GM23248 (cell line): ENCODE measurements around the gene CPNE2. TPM values are rescaled to one million over a fixed set of nuclear protein-coding genes. Genes with fewer than 3 reads are reported as not detected.

Experiments used
- DNase-seq: peaks from one replicate; pipeline ENCODE4 v3.0.0-alpha.2; 2015
- H2AFZ ChIP-seq: fragments of 200-600 bp; sonication (generic); 2 replicates; pipeline ENCODE4 v1.6.1; 2016; ENCODE audit warnings: antibody characterized with exemption
- H3F3A ChIP-seq: fragments of 200-600 bp; sonication (generic); 2 replicates; pipeline ENCODE4 v1.6.1; 2016; ENCODE audit warnings: mild to moderate bottlenecking, antibody characterized with exemption, mixed run types; ENCODE audit not compliant: insufficient read depth
- H3K27ac ChIP-seq: fragments of 200-600 bp; sonication (generic); 2 replicates; pipeline ENCODE4 v1.5.1; 2016; ENCODE audit warnings: mild to moderate bottlenecking
- H3K27me3 ChIP-seq: fragments of 200-600 bp; sonication (generic); replicated peaks from 2 replicates; pipeline ENCODE4 v1.6.1; 2016; ENCODE audit warnings: mild to moderate bottlenecking; ENCODE audit not compliant: insufficient read depth
- H3K36me3 ChIP-seq: fragments of 200-600 bp; sonication (generic); 2 replicates; pipeline ENCODE4 v1.6.1; 2016; ENCODE audit warnings: low read depth, mild to moderate bottlenecking
- H3K4me1 ChIP-seq: fragments of 200-600 bp; sonication (generic); 2 replicates; pipeline ENCODE4 v1.6.1; 2016; ENCODE audit warnings: mild to moderate bottlenecking; ENCODE audit not compliant: insufficient read depth
- H3K4me2 ChIP-seq: fragments of 200-600 bp; sonication (generic); one replicate; pipeline ENCODE4 v1.6.1; 2016; ENCODE audit warnings: mild to moderate bottlenecking; ENCODE audit not compliant: unreplicated experiment
- H3K4me3 ChIP-seq: fragments of 200-600 bp; sonication (generic); 2 replicates; pipeline ENCODE4 v1.5.1; 2016; ENCODE audit warnings: mild to moderate bottlenecking
- H3K79me2 ChIP-seq: fragments of 200-600 bp; sonication (generic); 2 replicates; pipeline ENCODE4 v1.6.1; 2016; ENCODE audit warnings: mild to moderate bottlenecking; ENCODE audit not compliant: insufficient read depth
- H3K9ac ChIP-seq: fragments of 200-600 bp; sonication (generic); 2 replicates; pipeline ENCODE4 v1.6.1; 2016; ENCODE audit warnings: mild to moderate bottlenecking
- H3K9me2 ChIP-seq: fragments of 200-600 bp; sonication (generic); 2 replicates; pipeline ENCODE4 v1.6.1; 2016; ENCODE audit warnings: mixed run types, mild to moderate bottlenecking, moderate library complexity; ENCODE audit not compliant: insufficient read depth
- H3K9me3 ChIP-seq: fragments of 200-600 bp; sonication (generic); one replicate; pipeline ENCODE4 v1.6.1; 2017; ENCODE audit warnings: low read depth
- H4K20me1 ChIP-seq: fragments of 200-600 bp; sonication (generic); 2 replicates; pipeline ENCODE4 v1.6.0; 2016; ENCODE audit not compliant: insufficient read depth
- EZH2 ChIP-seq: fragments of 200-600 bp; sonication (generic); IDR thresholded peaks from 2 replicates; pipeline ENCODE4 v1.6.1; 2018; ENCODE audit warnings: antibody characterized with exemption, mild to moderate bottlenecking; ENCODE audit not compliant: insufficient read depth, poor library complexity, severe bottlenecking
- EZH2phosphoT487 ChIP-seq: fragments of 200-600 bp; sonication (generic); IDR thresholded peaks from 2 replicates; pipeline ENCODE4 v1.6.1; 2018; ENCODE audit warnings: antibody characterized with exemption, moderate library complexity, mild to moderate bottlenecking, low read depth; ENCODE audit not compliant: insufficient read depth
- WGBS, 2 experiments: methylation state at CpG; one replicate each; pipeline ENCODE4 v1.1.6; 2015 to 2017; ENCODE audit warnings: low lambda C conversion rate in 2 of 2, low coverage in 1 of 2; ENCODE audit errors: missing lambda C conversion rate in 2 of 2; 5-methylcytosine and 5-hydroxymethylcytosine counted together
- in situ Hi-C: fragments of 300-500 bp; cut with MboI; formaldehyde crosslinking; loops from 2 replicates; pipeline ENCODE4 v1.15.0; 2020
- polyA plus RNA-seq: library from polyadenylated mRNA; unstranded; fragments of >200 nt; fragmentation: Nextera tagmentation; extraction: Ambion mirVana; gene quantifications from 2 replicates; pipeline ENCODE4 v1.2.1, GENCODE V29; 2016
- total RNA-seq: library from RNA; depleted of rRNA; stranded (reverse); fragments of >200 nt; shearing (Covaris generic); gene quantifications from 2 replicates; pipeline ENCODE4 v1.2.3, GENCODE V29; 2014

CPNE2 gene
- total and polyA plus RNA-seq, 2 experiments from 2014 or later = 9.0 to 13.9 TPM

DNA sequence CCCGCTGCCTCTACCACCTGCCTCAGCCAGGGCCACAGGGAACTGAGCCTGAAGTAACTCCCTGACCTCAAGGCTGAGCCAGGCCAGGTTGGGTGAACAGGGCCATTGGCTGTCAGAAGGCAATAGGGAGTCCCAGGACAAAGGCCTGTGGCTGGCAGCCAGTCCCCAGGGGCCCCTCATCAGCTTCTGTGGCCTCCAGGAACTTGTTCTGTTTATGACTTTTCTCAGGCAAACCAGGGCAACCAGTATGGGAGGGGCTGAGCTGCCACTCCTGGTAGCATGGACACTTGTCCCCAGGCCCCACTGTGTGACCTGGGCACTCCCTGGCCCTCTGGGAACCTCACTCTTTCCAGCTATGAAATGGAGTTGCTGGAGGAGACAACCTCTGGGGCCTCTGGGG lies 40.1 kb downstream of the CPNE2 start:
- no peaks in the 10 kb centered on the region for H3K9me2 ChIP-seq
- no peak overlapping the region for H2AFZ ChIP-seq
- H4K20me1 ChIP-seq = no peaks in the 10 kb centered on the region
- no peak for DNase-seq
- no peaks in the 10 kb centered on the region for H3K9me3 ChIP-seq
- no peaks in the 10 kb centered on the region for H3F3A ChIP-seq
- no peak overlapping the region for H3K4me3 ChIP-seq
- H3K27ac ChIP-seq = no peak overlapping the region
- in situ Hi-C loops = no loop called here
- no peaks in the 10 kb centered on the region for H3K4me1 ChIP-seq
- 90 to 100% methylated on average over 1 of the region's 1 CpG for WGBS, 2 experiments
- H3K27me3 ChIP-seq = no peaks in the 10 kb centered on the region
- no peak overlapping the region for H3K4me2 ChIP-seq
- H3K9ac ChIP-seq = no peak overlapping the region
- no peaks in the 10 kb centered on the region for H3K36me3 ChIP-seq
- no peaks in the 10 kb centered on the region for H3K79me2 ChIP-seq
- TF ChIP-seq EZH2 (no peak), EZH2phosphoT487 (no peak)

DNA sequence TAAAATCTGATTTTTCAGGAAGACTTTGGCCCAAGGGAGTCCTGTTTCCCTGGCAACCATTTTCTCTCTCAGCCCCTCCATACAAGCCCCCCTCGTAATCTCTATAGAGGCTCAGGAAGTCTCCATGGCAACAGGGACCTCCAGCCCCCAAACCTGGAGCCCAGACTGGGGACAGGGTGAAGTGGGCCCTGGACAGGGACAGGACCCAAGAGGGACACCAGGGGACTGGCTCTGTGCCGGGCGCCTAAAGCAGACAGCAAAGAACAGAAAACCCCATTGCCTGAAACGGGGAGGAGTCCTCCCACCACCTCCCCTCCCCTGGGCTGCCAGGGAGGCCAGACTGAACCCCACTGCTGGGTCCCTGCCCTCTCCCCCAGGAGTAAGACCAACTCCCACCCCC lies 40.6 kb downstream of the CPNE2 start:
- no peaks in the 10 kb centered on the region for H3K27me3 ChIP-seq
- no peak for DNase-seq
- H3K79me2 ChIP-seq = no peaks in the 10 kb centered on the region
- no peaks in the 10 kb centered on the region for H3K9me3 ChIP-seq
- 67 to 75% methylated on average over 4 of the region's 4 CpGs for WGBS, 2 experiments
- no peak overlapping the region for H3K27ac ChIP-seq
- H3K36me3 ChIP-seq = no peaks in the 10 kb centered on the region
- H3K4me3 ChIP-seq = no peak overlapping the region
- no peaks in the 10 kb centered on the region for H3K9me2 ChIP-seq
- no peak overlapping the region for H3K9ac ChIP-seq
- H2AFZ ChIP-seq = no peak overlapping the region
- H3K4me2 ChIP-seq = no peak overlapping the region
- no peaks in the 10 kb centered on the region for H3K4me1 ChIP-seq
- in situ Hi-C loops = no loop called here
- no peaks in the 10 kb centered on the region for H3F3A ChIP-seq
- H4K20me1 ChIP-seq = no peaks in the 10 kb centered on the region
- TF ChIP-seq EZH2 = no peak
- no peak for TF ChIP-seq EZH2phosphoT487

DNA sequence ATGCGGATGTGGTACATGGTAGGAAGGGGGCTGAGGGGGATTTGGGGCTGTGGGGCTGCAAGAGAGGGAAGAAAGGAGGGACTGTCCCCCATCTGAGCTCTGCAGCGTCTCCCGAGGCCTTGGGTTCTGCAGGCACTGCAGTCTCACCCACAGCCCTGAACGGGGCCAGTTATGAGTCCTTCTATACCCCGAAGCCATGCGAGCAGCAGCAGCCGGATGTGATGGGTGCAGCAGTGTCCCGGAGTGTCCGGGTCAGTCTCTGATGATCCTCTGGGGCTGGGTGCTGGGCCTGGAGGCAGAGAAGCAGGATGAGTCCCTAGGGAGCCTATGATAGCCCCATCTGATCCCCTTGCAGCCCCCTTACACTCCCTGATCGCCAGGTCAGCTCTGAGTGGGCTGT lies 41.5 kb downstream of the CPNE2 start:
- Histone ChIP-seq H3K79me2 (no peaks in the 10 kb centered on the region), H3K4me2 (no peak overlapping the region), H3K4me1 (no peaks in the 10 kb centered on the region), H2AFZ (no peak overlapping the region), H4K20me1 (no peaks in the 10 kb centered on the region), H3K27me3 (no peaks in the 10 kb centered on the region), H3K9ac (no peak overlapping the region), H3K27ac (no peak overlapping the region), H3K36me3 (no peaks in the 10 kb centered on the region), H3F3A (no peaks in the 10 kb centered on the region), H3K4me3 (no peak overlapping the region), H3K9me2 (no peaks in the 10 kb centered on the region), H3K9me3 (no peaks in the 10 kb centered on the region)
- WGBS, 2 experiments = 91 to 96% methylated on average over 9 to 10 of the region's 10 CpGs
- TF ChIP-seq EZH2 (no peak), EZH2phosphoT487 (no peak)
- no peak for DNase-seq
- in situ Hi-C loops = no loop called here

DNA sequence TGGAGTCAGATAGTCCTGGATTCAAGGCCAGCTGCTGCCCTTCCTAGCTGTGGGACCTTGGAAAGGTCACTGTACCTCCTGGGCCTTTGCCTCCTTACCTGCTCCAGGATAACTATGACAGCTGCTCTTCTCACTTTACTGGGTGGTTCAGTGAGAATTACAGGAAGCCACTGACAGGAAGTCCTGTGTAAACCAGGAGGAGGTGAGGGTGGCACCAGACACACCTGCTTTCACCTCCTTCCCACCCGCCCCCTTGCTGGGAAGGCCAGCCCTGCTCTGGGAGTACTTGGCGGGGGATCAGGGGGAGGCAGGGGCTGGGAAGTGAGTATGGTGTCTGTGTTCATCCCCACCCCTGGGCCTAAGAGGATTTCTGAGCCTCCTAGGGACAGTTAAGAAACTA lies 42.6 kb downstream of the CPNE2 start:
- H3K36me3 ChIP-seq = no peaks in the 10 kb centered on the region
- H3K9me3 ChIP-seq = no peaks in the 10 kb centered on the region
- in situ Hi-C loops = no loop called here
- no peak for DNase-seq
- no peak overlapping the region for H3K4me2 ChIP-seq
- no peaks in the 10 kb centered on the region for H3K27me3 ChIP-seq
- no peaks in the 10 kb centered on the region for H3K4me1 ChIP-seq
- no peak overlapping the region for H3K4me3 ChIP-seq
- 92 to 100% methylated on average over 2 of the region's 2 CpGs for WGBS, 2 experiments
- H3K79me2 ChIP-seq = no peaks in the 10 kb centered on the region
- no peaks in the 10 kb centered on the region for H4K20me1 ChIP-seq
- no peak overlapping the region for H3K27ac ChIP-seq
- H3F3A ChIP-seq = no peaks in the 10 kb centered on the region
- H3K9ac ChIP-seq = no peak overlapping the region
- H2AFZ ChIP-seq = no peak overlapping the region
- TF ChIP-seq EZH2 = no peak
- TF ChIP-seq EZH2phosphoT487 = no peak
- H3K9me2 ChIP-seq = no peaks in the 10 kb centered on the region

DNA sequence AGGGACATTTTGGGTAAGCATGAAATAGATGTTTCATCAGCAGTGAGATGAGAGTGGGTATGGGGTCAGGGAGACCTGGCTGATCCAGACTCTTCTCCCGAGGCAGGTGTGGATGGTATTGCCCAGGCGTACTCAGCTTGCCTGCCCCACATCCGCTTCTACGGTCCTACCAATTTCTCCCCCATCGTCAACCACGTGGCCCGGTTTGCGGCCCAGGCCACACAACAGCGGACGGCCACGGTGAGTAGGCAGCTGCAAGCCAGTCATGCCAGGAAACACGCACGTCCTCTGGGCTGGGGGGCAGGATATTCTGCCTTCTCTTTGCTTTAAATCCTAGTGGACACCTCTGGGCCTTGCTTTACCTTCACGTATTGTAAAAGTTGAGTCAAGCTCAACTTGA lies 44.7 kb downstream of the CPNE2 start:
- in situ Hi-C loops = no loop called here
- Histone ChIP-seq H3K27ac (no peak overlapping the region), H3K27me3 (no peaks in the 10 kb centered on the region), H3F3A (no peaks in the 10 kb centered on the region), H3K79me2 (no peaks in the 10 kb centered on the region), H3K4me2 (no peak overlapping the region), H2AFZ (no peak overlapping the region), H3K4me1 (no peaks in the 10 kb centered on the region), H3K4me3 (no peak overlapping the region), H3K9ac (no peak overlapping the region), H4K20me1 (no peaks in the 10 kb centered on the region), H3K36me3 (no peaks in the 10 kb centered on the region), H3K9me2 (no peaks in the 10 kb centered on the region), H3K9me3 (no peaks in the 10 kb centered on the region)
- DNase-seq = no peak
- no peak for TF ChIP-seq EZH2phosphoT487
- TF ChIP-seq EZH2 = no peak
- 88 to 91% methylated on average over 14 of the region's 14 CpGs for WGBS, 2 experiments
